A549 (cell line): ENCODE measurements around the gene CBARP. TPM values are rescaled to one million over a fixed set of nuclear protein-coding genes. Genes with fewer than 3 reads are reported as not detected.

ENCODE experiments used
- ATAC-seq, 2 experiments: fragments of 200-7000 bp in 1 of 2; fragments of >200 bp in 1 of 2; cut with Nextera tagmentation in 1 of 2; cut with Tn5 transposase in 1 of 2; 3 replicates each; pipeline versions ENCODE4 v1.8.0 to v1.9.1; 2018 to 2020; ENCODE audit warnings: mild to moderate bottlenecking in 1 of 2, moderate library complexity in 1 of 2
- CTCF ChIA-PET: fragments of 300-600 bp; sonication (Branson Sonifier 250); formaldehyde crosslinking; extraction: SDS; loops from one replicate; lab custom pipeline; 2021; ENCODE audit warnings: antibody characterized with exemption, inconsistent platforms; lab: Yijun Ruan, JAX
- POLR2A ChIA-PET: fragments of 350-600 bp; formaldehyde crosslinking; extraction: SDS; loops from one replicate; lab custom pipeline; 2021; ENCODE audit warnings: antibody characterized with exemption, inconsistent platforms; lab: Yijun Ruan, JAX
- DNase-seq, 2 experiments: peaks; one replicate each; pipeline versions ENCODE4 v3.0.0 to v3.0.0-alpha.2; 2011 to 2016; ENCODE audit warnings: low read depth in 1 of 2, low spot score in 1 of 2
- FAIRE-seq: peaks from 2 replicates; lab custom pipeline; 2011; peaks lifted over from hg19 to GRCh38; lab: Jason Lieb, UNC
- H3K27ac ChIP-seq, 2 experiments: fragments of >200 bp; sonication (Bioruptor Twin); formaldehyde crosslinking; 3 replicates each; pipeline ENCODE4 v1.5.1; 2016 to 2017
- H3K4me1 ChIP-seq: fragments of >200 bp; sonication (Bioruptor Twin); formaldehyde crosslinking; 3 replicates; pipeline ENCODE4 v1.6.1; 2016
- H3K4me2 ChIP-seq: fragments of >200 bp; sonication (Bioruptor Twin); formaldehyde crosslinking; 3 replicates; pipeline ENCODE4 v1.6.1; 2016
- H3K4me3 ChIP-seq: fragments of >200 bp; sonication (Bioruptor Twin); formaldehyde crosslinking; 3 replicates; pipeline ENCODE4 v1.5.1; 2016
- H3K9me3 ChIP-seq: fragments of >200 bp; sonication (Bioruptor Twin); formaldehyde crosslinking; 3 replicates; pipeline ENCODE4 v1.6.1; 2016
- CEBPB ChIP-seq, 2 experiments: fragments of >200 bp in 1 of 2; sonication (Bioruptor Twin) in 1 of 2; formaldehyde crosslinking in 1 of 2; IDR thresholded peaks; 2 replicates each; pipeline ENCODE4 v1.6.1; 2012 to 2016
- CTCF ChIP-seq: fragments of >200 bp; sonication (Bioruptor Twin); formaldehyde crosslinking; IDR thresholded peaks from 3 replicates; pipeline ENCODE4 v1.5.1; 2016
- E2F6 ChIP-seq: IDR thresholded peaks from 2 replicates; pipeline ENCODE4 v1.6.1; 2012; ENCODE audit warnings: low read depth, borderline replicate concordance
- EHF ChIP-seq: fragments of 250-450 bp; sonication (Bioruptor Pico); IDR thresholded peaks from 2 replicates; pipeline ENCODE4 v1.5.0; 2020; ENCODE audit warnings: mild to moderate bottlenecking
- EP300 ChIP-seq, 2 experiments: fragments of >200 bp; sonication (Bioruptor Twin); formaldehyde crosslinking; IDR thresholded peaks; 2 replicates in 1 of 2; 3 replicates in 1 of 2; pipeline ENCODE4 v1.6.1; 2016 to 2017
- FOSL2 ChIP-seq, 2 experiments: fragments of 450-650 bp in 1 of 2; fragments of >200 bp in 1 of 2; sonication (Bioruptor Twin) in 1 of 2; formaldehyde crosslinking; IDR thresholded peaks; 2 replicates each; pipeline versions ENCODE4 v1.5.0 to v1.6.1; 2016 to 2020; ENCODE audit warnings: mild to moderate bottlenecking in 1 of 2, moderate library complexity in 1 of 2
- GATA3 ChIP-seq: IDR thresholded peaks from 2 replicates; pipeline ENCODE4 v1.6.1; 2012; ENCODE audit warnings: borderline replicate concordance
- HDAC2 ChIP-seq: fragments of 200-600 bp; sonication (generic); IDR thresholded peaks from 2 replicates; pipeline ENCODE4 v1.6.1; 2016
- HEYL ChIP-seq: fragments of 250-450 bp; sonication (Bioruptor Pico); IDR thresholded peaks from 2 replicates; pipeline ENCODE4 v1.8.0; 2021; ENCODE audit warnings: mild to moderate bottlenecking, moderate library complexity
- JUNB ChIP-seq: fragments of >200 bp; sonication (Bioruptor Twin); formaldehyde crosslinking; IDR thresholded peaks from 2 replicates; pipeline ENCODE4 v1.6.1; 2016
- MAZ ChIP-seq: fragments of 150-350 bp; IDR thresholded peaks from 2 replicates; pipeline ENCODE4 v1.6.1; 2014; ENCODE audit warnings: antibody characterized with exemption, low read depth, low read length, borderline replicate concordance
- MYC ChIP-seq: IDR thresholded peaks from 2 replicates; pipeline ENCODE4 v1.6.1; 2012; ENCODE audit warnings: mild to moderate bottlenecking, inconsistent platforms, low read length, improper control_type of control experiment, borderline replicate concordance
- NFE2L2 ChIP-seq: fragments of 150-350 bp; conservative IDR thresholded peaks from 2 replicates; pipeline ENCODE4 v1.6.1; 2014; ENCODE audit warnings: low read length
- NPAS2 ChIP-seq: fragments of 250-450 bp; sonication (Bioruptor Pico); IDR thresholded peaks from 2 replicates; pipeline ENCODE4 v1.8.0; 2022; ENCODE audit warnings: mild to moderate bottlenecking, moderate library complexity, borderline replicate concordance
- PHF8 ChIP-seq: fragments of 200-600 bp; sonication (generic); IDR thresholded peaks from 2 replicates; pipeline ENCODE4 v1.6.1; 2016; ENCODE audit warnings: low read depth, mild to moderate bottlenecking, antibody characterized with exemption, moderate library complexity, borderline replicate concordance
- REST ChIP-seq: fragments of 200-600 bp; sonication (generic); IDR thresholded peaks from 2 replicates; pipeline ENCODE4 v1.6.1; 2016; ENCODE audit warnings: antibody characterized with exemption, mild to moderate bottlenecking, moderate library complexity
- SMC3 ChIP-seq: fragments of >200 bp; sonication (Bioruptor Twin); formaldehyde crosslinking; IDR thresholded peaks from 3 replicates; pipeline ENCODE4 v1.6.1; 2018; ENCODE audit warnings: inconsistent platforms
- SREBF2 ChIP-seq: fragments of 450-650 bp; IDR thresholded peaks from 2 replicates; pipeline ENCODE4 v1.6.1; 2014; ENCODE audit warnings: mild to moderate bottlenecking, moderate library complexity
- TP53 ChIP-seq: fragments of 250-450 bp; sonication (Bioruptor Pico); IDR thresholded peaks from 2 replicates; pipeline ENCODE4 v1.5.0; 2021; ENCODE audit warnings: mild to moderate bottlenecking, moderate library complexity
- ZC3H11A ChIP-seq: fragments of 450-650 bp; IDR thresholded peaks from 2 replicates; pipeline ENCODE4 v1.6.1; 2014; ENCODE audit warnings: antibody characterized with exemption, mild to moderate bottlenecking
- ZFP36 ChIP-seq: fragments of 450-650 bp; IDR thresholded peaks from 2 replicates; pipeline ENCODE4 v1.6.1; 2014; ENCODE audit warnings: borderline replicate concordance; ENCODE audit not compliant: partially characterized antibody
- ZSCAN20 ChIP-seq: fragments of 250-450 bp; sonication (Bioruptor Pico); IDR thresholded peaks from 2 replicates; pipeline ENCODE4 v1.8.0; 2022; ENCODE audit warnings: mild to moderate bottlenecking, moderate library complexity
- WGBS: methylation state at CpG from one replicate; pipeline ENCODE4 v1.1.6; 2017; ENCODE audit errors: missing lambda C conversion rate; 5-methylcytosine and 5-hydroxymethylcytosine counted together
- polyA plus RNA-seq, 4 experiments: library from polyadenylated mRNA; depleted of rRNA in 3 of 4; stranded (reverse); fragments of >200 nt; fragmentation: RNase III in 1 of 4; extraction: RNeasy Plus Mini Kit Qiagen cat#74134 plus additional on column Dnase treatment in 1 of 4; gene quantifications; 2 replicates in 3 of 4; 3 replicates in 1 of 4; pipeline ENCODE4 v1.2.3, GENCODE V29; 2011 to 2017
- TF ChIP-seq, protein P1 (sequence below): fragments of >200 bp; sonication (Bioruptor Twin); formaldehyde crosslinking; IDR thresholded peaks from 2 replicates; pipeline ENCODE4 v1.6.1; 2016
- TF ChIP-seq, protein P2 (sequence below): fragments of 250-450 bp; sonication (Bioruptor Pico); IDR thresholded peaks from 2 replicates; pipeline ENCODE4 v1.5.0; 2020; ENCODE audit warnings: low read depth, mild to moderate bottlenecking, moderate library complexity
- TF ChIP-seq, protein P3 (sequence below): fragments of >200 bp; sonication (Bioruptor Twin); formaldehyde crosslinking; IDR thresholded peaks from 3 replicates; pipeline ENCODE4 v1.6.1; 2016
- TF ChIP-seq, protein P4 (sequence below): fragments of 450-650 bp; IDR thresholded peaks from 2 replicates; pipeline ENCODE4 v1.6.1; 2014; ENCODE audit warnings: antibody characterized with exemption

Gene CBARP
- polyA plus RNA-seq, 2 of the 4 experiments (the other 2 are of a cell fraction), result 0.19 to 2.0 TPM

DNA sequence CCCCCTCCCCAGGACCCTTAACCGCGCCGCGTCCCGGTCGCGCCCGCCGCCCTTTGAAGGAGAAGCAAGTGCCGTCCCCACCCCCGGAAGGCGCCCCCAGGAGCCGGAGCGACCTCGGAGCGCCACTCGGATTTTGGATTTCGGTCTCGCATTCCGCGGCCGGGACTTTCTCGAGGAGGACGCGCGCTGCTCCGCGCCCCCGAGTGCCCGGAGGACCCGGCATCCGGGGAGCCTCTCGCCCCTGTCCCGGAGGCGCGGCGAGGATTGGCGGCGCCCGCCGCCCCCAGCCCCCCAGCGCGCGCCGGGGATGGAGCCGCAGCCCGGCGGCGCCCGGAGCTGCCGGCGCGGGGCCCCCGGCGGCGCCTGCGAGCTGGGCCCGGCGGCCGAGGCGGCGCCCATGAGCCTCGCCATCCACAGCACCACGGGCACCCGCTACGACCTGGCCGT lies 12.2 kb upstream of the CBARP start:
- 7% methylated on average over 3 of the region's 67 CpGs for WGBS
- CTCF ChIA-PET, result no interaction called here
- H3K9me3 ChIP-seq, result no peaks in the 10 kb centered on the region
- peak overlapping the region; percentile 97 for H3K4me3 ChIP-seq
- peak overlapping the region; percentile 100 for H3K4me2 ChIP-seq
- TF ChIP-seq NFE2L2, result no peak
- TF ChIP-seq E2F6, result no peak
- 0 out of 2 replicates have a peak, but pooled peaks have one; percentile 15 for TF ChIP-seq PHF8
- no peak for TF ChIP-seq NPAS2
- no peak for TF ChIP-seq HDAC2
- no peak for TF ChIP-seq EHF (CRISPR knock-in tag)
- TF ChIP-seq ZC3H11A, result no peak
- no peak for TF ChIP-seq EP300 (IDR thresholded peaks at IDR 0.05)
- TF ChIP-seq, all 56 proteins: peak for 1
- POLR2A ChIA-PET, result interaction anchor here (1.2 kb wide), 1 partner anchor 16 kb away, joined by 5 read pairs; no protein-coding TSS in a partner anchor
- FAIRE-seq, result no peak
- Histone ChIP-seq H3K27ac (peak overlapping the region; percentile 100), H3K4me1 (peaks cover 41% of the 10 kb centered on the region)
- no peak for ATAC-seq
- no peak for DNase-seq

- POLR2A ChIA-PET, result interaction anchor here (1.0 to 1.2 kb wide), 3 partner anchors 17 to 19 kb away, joined by 4 to 14 read pairs (median 5); no protein-coding TSS in a partner anchor
- 0% methylated on average over 15 of the region's 102 CpGs for WGBS
- no peak for TF ChIP-seq ZSCAN20 (CRISPR knock-in tag)
- TF ChIP-seq CEBPB (IDR thresholded peaks at IDR 0.05), result no peak
- TF ChIP-seq, protein P1, sequence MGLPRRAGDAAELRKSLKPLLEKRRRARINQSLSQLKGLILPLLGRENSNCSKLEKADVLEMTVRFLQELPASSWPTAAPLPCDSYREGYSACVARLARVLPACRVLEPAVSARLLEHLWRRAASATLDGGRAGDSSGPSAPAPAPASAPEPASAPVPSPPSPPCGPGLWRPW, result no peak
- TF ChIP-seq ZFP36, result no peak
- no peak for TF ChIP-seq HDAC2
- TF ChIP-seq EHF (CRISPR knock-in tag), result no peak
- TF ChIP-seq, protein P2, sequence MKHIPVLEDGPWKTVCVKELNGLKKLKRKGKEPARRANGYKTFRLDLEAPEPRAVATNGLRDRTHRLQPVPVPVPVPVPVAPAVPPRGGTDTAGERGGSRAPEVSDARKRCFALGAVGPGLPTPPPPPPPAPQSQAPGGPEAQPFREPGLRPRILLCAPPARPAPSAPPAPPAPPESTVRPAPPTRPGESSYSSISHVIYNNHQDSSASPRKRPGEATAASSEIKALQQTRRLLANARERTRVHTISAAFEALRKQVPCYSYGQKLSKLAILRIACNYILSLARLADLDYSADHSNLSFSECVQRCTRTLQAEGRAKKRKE (CRISPR knock-in tag), result no peak
- TF ChIP-seq REST, result no peak
- TF ChIP-seq CTCF, result no peak; the same call in 2 of the 3 replicates
- TF ChIP-seq GATA3, result no peak
- TF ChIP-seq MAZ, result no peak
- TF ChIP-seq MYC, result 0 out of 2 replicates have a peak, but pooled peaks have one; percentile 30
- TF ChIP-seq, protein P3, sequence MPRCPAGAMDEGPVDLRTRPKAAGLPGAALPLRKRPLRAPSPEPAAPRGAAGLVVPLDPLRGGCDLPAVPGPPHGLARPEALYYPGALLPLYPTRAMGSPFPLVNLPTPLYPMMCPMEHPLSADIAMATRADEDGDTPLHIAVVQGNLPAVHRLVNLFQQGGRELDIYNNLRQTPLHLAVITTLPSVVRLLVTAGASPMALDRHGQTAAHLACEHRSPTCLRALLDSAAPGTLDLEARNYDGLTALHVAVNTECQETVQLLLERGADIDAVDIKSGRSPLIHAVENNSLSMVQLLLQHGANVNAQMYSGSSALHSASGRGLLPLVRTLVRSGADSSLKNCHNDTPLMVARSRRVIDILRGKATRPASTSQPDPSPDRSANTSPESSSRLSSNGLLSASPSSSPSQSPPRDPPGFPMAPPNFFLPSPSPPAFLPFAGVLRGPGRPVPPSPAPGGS, result peak; percentile 85
- no peak for TF ChIP-seq FOSL2 (IDR thresholded peaks at IDR 0.05)
- no peak for TF ChIP-seq FOSL2 (CRISPR knock-in tag; IDR thresholded peaks at IDR 0.05)
- no peak for TF ChIP-seq HEYL
- no peak for TF ChIP-seq JUNB
- TF ChIP-seq EP300 (IDR thresholded peaks at IDR 0.05), result no peak
- no peak for TF ChIP-seq SREBF2
- 0 out of 2 replicates have a peak, but pooled peaks have one; percentile 16 for TF ChIP-seq TP53 (CRISPR knock-in tag)
- TF ChIP-seq, protein P4, sequence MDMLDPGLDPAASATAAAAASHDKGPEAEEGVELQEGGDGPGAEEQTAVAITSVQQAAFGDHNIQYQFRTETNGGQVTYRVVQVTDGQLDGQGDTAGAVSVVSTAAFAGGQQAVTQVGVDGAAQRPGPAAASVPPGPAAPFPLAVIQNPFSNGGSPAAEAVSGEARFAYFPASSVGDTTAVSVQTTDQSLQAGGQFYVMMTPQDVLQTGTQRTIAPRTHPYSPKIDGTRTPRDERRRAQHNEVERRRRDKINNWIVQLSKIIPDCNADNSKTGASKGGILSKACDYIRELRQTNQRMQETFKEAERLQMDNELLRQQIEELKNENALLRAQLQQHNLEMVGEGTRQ, result no peak
- TF ChIP-seq SMC3, result no peak
- no peak for TF ChIP-seq PHF8
Measured at GRCh38 chr19:1249298-1249989, 11.6 kb upstream of the CBARP start.

More at GRCh38 chr19:1249298-1249989, 11.6 kb upstream of the CBARP start:
- H3K9me3 ChIP-seq, result no peaks in the 10 kb centered on the region
- H3K4me3 ChIP-seq, result peak overlapping the region; percentile 97
- CTCF ChIA-PET, result interaction anchor here (1.0 kb wide), 1 partner anchor 17 kb away, joined by 8 read pairs; no protein-coding TSS in a partner anchor
- peak; percentile 2 to 5; a peak in 4 of 6 replicates for ATAC-seq
- FAIRE-seq, result no peak
- DNase-seq, result peak in 1 of 2 experiments; percentile 93
- H3K4me1 ChIP-seq, result peaks cover 41% of the 10 kb centered on the region
- H3K27ac ChIP-seq, result peak overlapping the region; percentile 100
- peak overlapping the region; percentile 100 for H3K4me2 ChIP-seq
